Immature natural killer cell (primary cell): ENCODE data around the gene PXYLP1. TPM values are rescaled to one million over a fixed set of nuclear protein-coding genes. Genes with fewer than 3 reads are reported as not detected.

ENCODE experiments used
- DNase-seq, 3 donors: peaks; one replicate each; pipeline ENCODE4 v3.0.0; 2022; ENCODE audit warnings: mixed read lengths in 1 of 3
- H3K27ac Mint-ChIP-seq, 6 donors: one replicate each; pipeline ENCODE4 v1.8.0; 2020; ENCODE audit warnings: mixed read lengths in 6 of 6, mild to moderate bottlenecking in 5 of 6, inconsistent platforms in 4 of 6, moderate library complexity in 3 of 6
- H3K27me3 Mint-ChIP-seq, 3 donors: one replicate each; pipeline ENCODE4 v1.8.0; 2020 to 2021; ENCODE audit warnings: low read depth in 3 of 3, mild to moderate bottlenecking in 3 of 3, mixed read lengths in 3 of 3, moderate library complexity in 3 of 3, inconsistent platforms in 1 of 3
- H3K36me3 Mint-ChIP-seq, 3 donors: one replicate each; pipeline ENCODE4 v1.8.0; 2020; ENCODE audit warnings: mixed read lengths in 3 of 3, inconsistent platforms in 2 of 3, mild to moderate bottlenecking in 2 of 3
- H3K4me1 Mint-ChIP-seq, 2 donors: one replicate each; pipeline ENCODE4 v1.8.0; 2020; ENCODE audit warnings: inconsistent platforms in 2 of 2, mild to moderate bottlenecking in 2 of 2, mixed read lengths in 2 of 2, moderate library complexity in 1 of 2
- H3K4me3 Mint-ChIP-seq, 5 donors: one replicate each; pipeline ENCODE4 v1.8.0; 2020; ENCODE audit warnings: mild to moderate bottlenecking in 5 of 5, mixed read lengths in 5 of 5, inconsistent platforms in 3 of 5, moderate library complexity in 3 of 5
- H3K9me3 Mint-ChIP-seq, 6 donors: one replicate each; pipeline ENCODE4 v1.8.0; 2020; ENCODE audit warnings: mild to moderate bottlenecking in 6 of 6, mixed read lengths in 6 of 6, inconsistent platforms in 4 of 6, moderate library complexity in 3 of 6
- polyA plus RNA-seq, 3 donors: library from polyadenylated mRNA; unstranded; fragments of 300-500 nt; fragmentation: Illumina TruSeq; gene quantifications; one replicate each; pipeline ENCODE4 v1.2.3, GENCODE V29; 2021

The PXYLP1 gene
- polyA plus RNA-seq, 3 donors from 2014 or later: 5.0 to 10.7 (median 6.6) TPM

GRCh38 chr3:141338881-141339280, 107.3 kb downstream of the PXYLP1 start:
- H3K4me1 Mint-ChIP-seq: no peaks in the 10 kb centered on the region
- no peak overlapping the region for H3K27ac Mint-ChIP-seq
- H3K36me3 Mint-ChIP-seq: peaks cover 0 to 6% (median 0%) of the 10 kb centered on the region in 3 donors
- DNase-seq: no peak
- H3K27me3 Mint-ChIP-seq: peaks cover 0 to 2% (median 0%) of the 10 kb centered on the region in 3 donors
- H3K4me3 Mint-ChIP-seq: no peak overlapping the region
- no peaks in the 10 kb centered on the region for H3K9me3 Mint-ChIP-seq

- H3K4me1 Mint-ChIP-seq: no peaks in the 10 kb centered on the region
- peaks cover 0 to 4% (median 0%) of the 10 kb centered on the region in 3 donors for H3K27me3 Mint-ChIP-seq
- no peaks in the 10 kb centered on the region for H3K9me3 Mint-ChIP-seq
- peaks cover 0 to 6% (median 0%) of the 10 kb centered on the region in 3 donors for H3K36me3 Mint-ChIP-seq
- H3K27ac Mint-ChIP-seq: no peak overlapping the region
- DNase-seq: no peak
- H3K4me3 Mint-ChIP-seq: no peak overlapping the region
Measured at GRCh38 chr3:141341536-141341935, 109.9 kb downstream of the PXYLP1 start.

GRCh38 chr3:141342386-141342785, 110.8 kb downstream of the PXYLP1 start:
- H3K9me3 Mint-ChIP-seq: no peaks in the 10 kb centered on the region
- no peak overlapping the region for H3K27ac Mint-ChIP-seq
- no peak overlapping the region for H3K4me3 Mint-ChIP-seq
- H3K4me1 Mint-ChIP-seq: no peaks in the 10 kb centered on the region
- no peak for DNase-seq
- peaks cover 0 to 4% (median 0%) of the 10 kb centered on the region in 3 donors for H3K27me3 Mint-ChIP-seq
- H3K36me3 Mint-ChIP-seq: peaks cover 0 to 6% (median 0%) of the 10 kb centered on the region in 3 donors

GRCh38 chr3:141343077-141343476, 111.5 kb downstream of the PXYLP1 start:
- Mint-ChIP-seq H3K27ac (no peak overlapping the region), H3K9me3 (no peaks in the 10 kb centered on the region), H3K4me3 (no peak overlapping the region), H3K27me3 (peaks cover 0 to 4% (median 0%) of the 10 kb centered on the region in 3 donors), H3K36me3 (peaks cover 0 to 6% (median 0%) of the 10 kb centered on the region in 3 donors), H3K4me1 (no peaks in the 10 kb centered on the region)
- no peak for DNase-seq

- H3K4me1 Mint-ChIP-seq: no peaks in the 10 kb centered on the region
- no peak overlapping the region for H3K27ac Mint-ChIP-seq
- no peak overlapping the region for H3K4me3 Mint-ChIP-seq
- H3K27me3 Mint-ChIP-seq: peaks cover 0 to 4% (median 0%) of the 10 kb centered on the region in 3 donors
- peaks cover 0 to 6% (median 0%) of the 10 kb centered on the region in 3 donors for H3K36me3 Mint-ChIP-seq
- H3K9me3 Mint-ChIP-seq: no peaks in the 10 kb centered on the region
- no peak for DNase-seq
Measured at GRCh38 chr3:141343865-141344271, 112.2 kb downstream of the PXYLP1 start.

Other genes with a start within 250 kb of the PXYLP1 start
- not detected for gene SPSB4, start 180.5 kb upstream of the PXYLP1 start, polyA plus RNA-seq
- gene ZBTB38, start 136.7 kb downstream of the PXYLP1 start, polyA plus RNA-seq: 10 to 100 TPM; 31.4 to 98.7 (median 68.1) TPM